Urothelium cell line (cell line): Measurements from ENCODE around the gene TMEM184A.

Experiments used
- DNase-seq: peaks from one replicate; pipeline ENCODE4 v3.0.0; 2011; ENCODE audit warnings: low spot score, mixed read lengths
- FAIRE-seq: peaks from 2 replicates; lab custom pipeline; 2011; peaks lifted over from hg19 to GRCh38; lab: Jason Lieb, UNC

The TMEM184A gene

GRCh38 chr7:1555813-1556543 lies at the start of gene TMEM184A:
TSS of gene TMEM184A (minus strand) at chr7:1556205. CDS start at chr7:1555484, 721 bp downstream.
- FAIRE-seq (no peak), DNase-seq (peak; percentile 96)

- no peak for FAIRE-seq
- DNase-seq = no peak
Observed at GRCh38 chr7:1604383-1604782, 48.4 kb upstream of the TMEM184A start.

GRCh38 chr7:1603346-1604225 lies 47.6 kb upstream of the TMEM184A start:
- DNase-seq (no peak), FAIRE-seq (peak; percentile 23)

GRCh38 chr7:1602386-1602785 lies 46.4 kb upstream of the TMEM184A start:
- FAIRE-seq = peak; percentile 9
- DNase-seq = no peak

- DNase-seq (no peak), FAIRE-seq (no peak)
Observed at GRCh38 chr7:1601956-1602355, 46.0 kb upstream of the TMEM184A start.

GRCh38 chr7:1599640-1600395 lies 43.8 kb upstream of the TMEM184A start:
- DNase-seq = no peak
- peak; percentile 91 for FAIRE-seq

- DNase-seq (no peak), FAIRE-seq (no peak)
Observed at GRCh38 chr7:1598961-1599639, 43.1 kb upstream of the TMEM184A start.

- no peak for DNase-seq
- FAIRE-seq = peak; percentile 96
Observed at GRCh38 chr7:1598286-1598685, 42.3 kb upstream of the TMEM184A start.

- DNase-seq = no peak
- no peak for FAIRE-seq
Observed at GRCh38 chr7:1597791-1598190, 41.8 kb upstream of the TMEM184A start.

- DNase-seq = no peak
- FAIRE-seq = peak; percentile 86
Observed at GRCh38 chr7:1597066-1597760, 41.2 kb upstream of the TMEM184A start.

- peak; percentile 98 for FAIRE-seq
- no peak for DNase-seq
Observed at GRCh38 chr7:1596181-1597043, 40.4 kb upstream of the TMEM184A start.

- FAIRE-seq (peak; percentile 62), DNase-seq (no peak)
Observed at GRCh38 chr7:1595636-1596035, 39.6 kb upstream of the TMEM184A start.

GRCh38 chr7:1595027-1595426 lies 39.0 kb upstream of the TMEM184A start:
- no peak for FAIRE-seq

GRCh38 chr7:1593904-1594421 lies 38.0 kb upstream of the TMEM184A start:
- DNase-seq (no peak), FAIRE-seq (no peak)

More at GRCh38 chr7:1595027-1595426, 39.0 kb upstream of the TMEM184A start:
- no peak for DNase-seq

GRCh38 chr7:1593091-1593866 lies 37.3 kb upstream of the TMEM184A start:
- FAIRE-seq = peak; percentile 86
- DNase-seq = no peak

- FAIRE-seq = peak; percentile 27
- no peak for DNase-seq
Observed at GRCh38 chr7:1592299-1592871, 36.4 kb upstream of the TMEM184A start.

GRCh38 chr7:1591876-1592275 lies 35.9 kb upstream of the TMEM184A start:
- DNase-seq (no peak), FAIRE-seq (peak; percentile 70)

- DNase-seq (no peak), FAIRE-seq (peak; percentile 93)
Observed at GRCh38 chr7:1591396-1591795, 35.4 kb upstream of the TMEM184A start.
